Right atrium auricular region (tissue), 2 donors: Measurements from ENCODE around the gene MIB2. TPM values are rescaled to one million over a fixed set of nuclear protein-coding genes. Genes with fewer than 3 reads are reported as not detected.

Source experiments
- DNase-seq: peaks from one replicate; pipeline ENCODE4 v3.0.0-alpha.2; 2019; ENCODE audit warnings: low spot score
- H3K27ac ChIP-seq, 2 donors: fragments of 200-600 bp; sonication (generic); 1 replicate in 1 of 2; 2 replicates in 1 of 2; pipeline ENCODE4 v1.5.1; 2016 to 2019
- H3K27me3 ChIP-seq, 2 donors: fragments of 200-600 bp; sonication (generic); one replicate each; pipeline versions ENCODE4 v1.5.1 to v1.6.0; 2017 to 2019
- H3K36me3 ChIP-seq: fragments of 200-600 bp; sonication (generic); one replicate; pipeline ENCODE4 v1.5.1; 2016
- H3K4me1 ChIP-seq, 2 donors: fragments of 200-600 bp; sonication (generic); one replicate each; pipeline versions ENCODE4 v1.5.1 to v1.6.0; 2017 to 2019
- H3K4me3 ChIP-seq, 2 donors: fragments of 200-600 bp; sonication (generic); 1 replicate in 1 of 2; 2 replicates in 1 of 2; pipeline ENCODE4 v1.5.1; 2017 to 2019; ENCODE audit warnings: mild to moderate bottlenecking in 1 of 2, moderate library complexity in 1 of 2
- H3K9me3 ChIP-seq, 2 donors: fragments of 200-600 bp; sonication (generic); one replicate each; pipeline ENCODE4 v1.5.1; 2019
- CTCF ChIP-seq, 2 donors: fragments of 200-600 bp; sonication (generic); IDR thresholded peaks; one replicate each; pipeline ENCODE4 v1.5.1; 2019; ENCODE audit warnings: antibody characterized with exemption in 2 of 2
- total RNA-seq, 2 donors: library from RNA; depleted of rRNA; stranded (reverse); fragments of >200 nt; gene quantifications; one replicate each; pipeline ENCODE4 v1.1.0, GENCODE V29; 2016

Gene MIB2
- total RNA-seq, 2 donors from 2014 or later = 42.4 to 45.6 TPM

DNA sequence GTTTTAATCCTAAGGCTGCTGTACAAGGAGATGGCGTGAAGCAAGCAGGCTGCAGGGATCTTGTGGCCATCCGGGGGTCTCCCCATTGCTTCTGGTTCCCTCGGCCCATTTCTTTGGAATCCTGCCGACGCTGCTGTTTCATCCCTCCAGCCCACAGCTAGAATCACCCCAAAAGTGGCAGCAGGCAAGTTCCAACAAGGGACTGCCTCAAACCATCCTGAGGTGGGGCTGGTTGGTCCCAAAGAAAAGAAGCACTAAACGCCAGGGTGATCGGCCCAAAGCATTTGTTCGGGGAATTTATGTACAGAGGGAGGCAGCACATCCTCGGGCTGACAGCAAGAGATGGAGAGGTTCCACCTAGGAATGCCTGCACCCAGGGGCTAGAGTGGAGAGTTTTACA lies 4.5 kb upstream of the MIB2 start:
- TF ChIP-seq CTCF (IDR thresholded peaks at IDR 0.05) = no peak
- Histone ChIP-seq H3K36me3 (no peaks in the 10 kb centered on the region), H3K9me3 (no peaks in the 10 kb centered on the region), H3K4me3 (no peak overlapping the region), H3K27ac (peak overlapping the region in 1 of 2 donors; percentile 23), H3K27me3 (no peaks in the 10 kb centered on the region), H3K4me1 (peaks cover 0 to 27% of the 10 kb centered on the region in 2 donors)
- no peak for DNase-seq

DNA sequence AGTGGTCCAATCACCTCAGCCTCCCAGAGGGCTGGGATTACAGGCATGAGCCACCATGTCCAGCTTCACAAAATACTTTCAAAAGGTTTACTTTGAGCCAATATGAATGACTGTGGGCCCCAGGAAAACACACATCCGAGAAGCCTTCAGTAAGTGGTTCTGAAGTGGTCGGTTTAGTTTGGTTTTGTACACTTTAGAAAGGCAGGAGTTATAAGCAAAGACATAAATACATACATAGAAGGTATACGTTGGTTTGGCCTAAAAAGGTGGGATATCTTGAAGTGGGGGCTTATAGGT lies 3.2 kb upstream of the MIB2 start:
- Histone ChIP-seq H3K4me1 (peaks cover 0 to 35% of the 10 kb centered on the region in 2 donors), H3K4me3 (no peak overlapping the region), H3K27ac (no peak overlapping the region), H3K27me3 (no peaks in the 10 kb centered on the region), H3K9me3 (no peaks in the 10 kb centered on the region), H3K36me3 (no peaks in the 10 kb centered on the region)
- TF ChIP-seq CTCF (IDR thresholded peaks at IDR 0.05) = no peak
- DNase-seq = no peak

GRCh38 chr1:1613509-1614082 lies 1.7 kb upstream of the MIB2 start:
- no peak for TF ChIP-seq CTCF (IDR thresholded peaks at IDR 0.05)
- no peak overlapping the region for H3K27ac ChIP-seq
- peak overlapping the region in 1 of 2 donors; percentile 97 for H3K4me3 ChIP-seq

GRCh38 chr1:1614204-1614953 lies 921 bp upstream of the MIB2 start:
- H3K9me3 ChIP-seq = no peaks in the 10 kb centered on the region
- peak overlapping the region; percentile 100 for H3K27ac ChIP-seq
- TF ChIP-seq CTCF (IDR thresholded peaks at IDR 0.05) = no peak
- peaks cover 0 to 39% of the 10 kb centered on the region in 2 donors for H3K4me1 ChIP-seq
- H3K4me3 ChIP-seq = peak overlapping the region; percentile 97 to 100
- no peaks in the 10 kb centered on the region for H3K36me3 ChIP-seq
- no peaks in the 10 kb centered on the region for H3K27me3 ChIP-seq
- DNase-seq = peak; percentile 79

More at GRCh38 chr1:1613509-1614082, 1.7 kb upstream of the MIB2 start:
- DNase-seq = no peak
- H3K36me3 ChIP-seq = no peaks in the 10 kb centered on the region
- H3K27me3 ChIP-seq = no peaks in the 10 kb centered on the region
- no peaks in the 10 kb centered on the region for H3K9me3 ChIP-seq
- peaks cover 0 to 39% of the 10 kb centered on the region in 2 donors for H3K4me1 ChIP-seq

GRCh38 chr1:1614954-1615255 lies 395 bp upstream of the MIB2 start:
- H3K9me3 ChIP-seq = no peaks in the 10 kb centered on the region
- H3K27ac ChIP-seq = peak overlapping the region; percentile 100
- no peak for TF ChIP-seq CTCF (IDR thresholded peaks at IDR 0.05)
- peak overlapping the region; percentile 97 to 100 for H3K4me3 ChIP-seq
- H3K4me1 ChIP-seq = peaks cover 0 to 45% of the 10 kb centered on the region in 2 donors
- H3K27me3 ChIP-seq = no peaks in the 10 kb centered on the region
- no peaks in the 10 kb centered on the region for H3K36me3 ChIP-seq
- no peak for DNase-seq
